ENCODE results near the gene MMP24.
"Not testable (repeated sequence)": the region's sequence is repeated elsewhere in the genome, so short reads cannot be mapped to it uniquely, and the experiment has no call there.

Gene MMP24

GRCh38 chr20:35190556-35190955 lies 35.9 kb upstream of the MMP24 start:
- ChIA-PET POLR2A (ENCODE audit: low non-redundant PET) (no interaction called here), CTCF (interaction anchor here (0.6 kb wide), 1 partner anchor 206 kb away, joined by 3 read pairs; no protein-coding TSS in a partner anchor)
- TF ChIP-seq, protein P1, sequence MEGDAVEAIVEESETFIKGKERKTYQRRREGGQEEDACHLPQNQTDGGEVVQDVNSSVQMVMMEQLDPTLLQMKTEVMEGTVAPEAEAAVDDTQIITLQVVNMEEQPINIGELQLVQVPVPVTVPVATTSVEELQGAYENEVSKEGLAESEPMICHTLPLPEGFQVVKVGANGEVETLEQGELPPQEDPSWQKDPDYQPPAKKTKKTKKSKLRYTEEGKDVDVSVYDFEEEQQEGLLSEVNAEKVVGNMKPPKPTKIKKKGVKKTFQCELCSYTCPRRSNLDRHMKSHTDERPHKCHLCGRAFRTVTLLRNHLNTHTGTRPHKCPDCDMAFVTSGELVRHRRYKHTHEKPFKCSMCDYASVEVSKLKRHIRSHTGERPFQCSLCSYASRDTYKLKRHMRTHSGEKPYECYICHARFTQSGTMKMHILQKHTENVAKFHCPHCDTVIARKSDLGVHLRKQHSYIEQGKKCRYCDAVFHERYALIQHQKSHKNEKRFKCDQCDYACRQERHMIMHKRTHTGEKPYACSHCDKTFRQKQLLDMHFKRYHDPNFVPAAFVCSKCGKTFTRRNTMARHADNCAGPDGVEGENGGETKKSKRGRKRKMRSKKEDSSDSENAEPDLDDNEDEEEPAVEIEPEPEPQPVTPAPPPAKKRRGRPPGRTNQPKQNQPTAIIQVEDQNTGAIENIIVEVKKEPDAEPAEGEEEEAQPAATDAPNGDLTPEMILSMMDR (conservative IDR thresholded peaks at IDR 0.05; ENCODE audit: low read depth) = no peak
- no peak overlapping the region for H3K27ac ChIP-seq
- DNase-seq (ENCODE audit: low spot score) = no peak

- TF ChIP-seq, protein P1 (conservative IDR thresholded peaks at IDR 0.05; ENCODE audit: low read depth) = no peak
- ChIA-PET POLR2A (ENCODE audit: low non-redundant PET) (no interaction called here), CTCF (interaction anchor here (0.6 to 2.0 kb wide), 2 partner anchors 46 to 205 kb away, joined by 3 to 4 read pairs; no protein-coding TSS in a partner anchor)
- DNase-seq (ENCODE audit: low spot score) = no peak
- H3K27ac ChIP-seq = no peak overlapping the region
These were observed 34.9 kb upstream of the MMP24 start for GRCh38 chr20:35191419-35192117.

DNA sequence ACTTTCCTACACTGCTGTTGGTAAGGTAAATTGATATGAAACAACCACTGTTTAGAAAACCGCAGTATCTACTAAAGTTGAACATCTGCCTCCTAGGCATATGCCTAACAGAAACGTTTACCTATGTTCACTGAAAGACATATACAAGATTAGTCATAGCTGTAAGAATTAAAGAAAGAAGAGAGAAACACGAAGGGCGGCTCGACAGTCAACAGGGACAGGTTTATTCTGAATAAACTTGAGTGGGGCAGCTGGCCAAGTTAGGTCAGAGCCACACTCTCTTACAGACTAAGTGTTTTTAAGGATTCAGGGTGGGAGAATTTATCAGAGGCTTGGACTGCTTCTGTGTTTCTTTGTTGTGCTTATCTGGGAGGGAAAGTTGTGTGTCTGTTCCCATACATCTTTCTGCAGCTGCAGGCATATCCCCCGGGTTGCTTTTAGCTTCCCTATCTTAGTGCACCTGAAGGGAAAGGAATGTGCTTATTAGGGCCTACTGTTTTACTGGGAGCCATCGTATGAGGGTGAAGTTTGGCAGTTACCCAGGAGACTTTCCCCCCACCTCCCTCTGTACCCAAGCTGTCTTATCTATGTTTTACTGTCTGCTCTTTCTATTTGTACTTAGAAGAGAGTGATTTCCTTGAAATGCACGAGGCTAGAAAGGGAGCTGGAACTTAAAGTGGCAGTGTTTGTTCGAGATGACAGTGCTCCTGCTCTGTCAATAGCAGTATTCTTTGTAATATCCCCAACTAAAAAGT lies 34.2 kb upstream of the MMP24 start:
- ChIA-PET CTCF (interaction anchor here (2.0 to 2.9 kb wide), 2 partner anchors 17 to 47 kb away, joined by 4 to 9 read pairs; no protein-coding TSS in a partner anchor), POLR2A (ENCODE audit: low non-redundant PET) (no interaction called here)
- no peak for DNase-seq (ENCODE audit: low spot score)
- TF ChIP-seq, protein P1 (conservative IDR thresholded peaks at IDR 0.05; ENCODE audit: low read depth) = no peak
- no peak overlapping the region for H3K27ac ChIP-seq

DNA sequence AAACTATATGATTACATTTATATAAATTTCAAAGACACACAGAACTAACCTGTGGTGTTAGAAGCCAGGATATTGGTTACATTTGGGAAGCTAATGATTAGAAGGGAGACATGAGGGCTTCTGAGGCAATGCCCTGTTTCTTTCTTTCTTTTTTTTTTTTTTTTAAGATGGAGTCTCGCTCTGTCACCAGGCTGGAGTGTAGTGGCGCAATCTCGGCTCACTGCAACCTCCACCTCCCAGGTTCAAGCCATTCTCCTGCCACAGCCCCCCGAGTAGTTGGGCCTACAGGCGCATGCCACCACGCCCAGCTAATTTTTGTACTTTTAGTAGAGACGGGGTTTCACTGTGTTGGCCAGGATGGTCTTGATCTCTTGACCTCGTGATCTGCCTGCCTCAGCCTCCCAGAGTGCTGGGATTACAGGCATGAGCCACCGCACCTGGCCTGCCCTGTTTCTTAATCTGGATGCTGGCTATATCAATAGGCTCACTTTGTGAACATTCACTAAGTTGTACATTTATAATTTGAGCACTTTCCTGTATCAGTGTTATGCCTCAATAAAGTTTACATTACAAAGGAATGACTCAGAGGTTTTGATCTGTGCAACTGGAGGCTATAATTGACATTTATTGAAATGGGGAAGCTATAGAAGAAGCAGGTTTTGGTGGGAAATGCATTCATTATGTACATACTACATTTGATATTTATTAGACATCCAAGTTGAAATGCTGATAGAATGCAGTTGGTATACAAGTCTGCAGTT lies 33.3 kb upstream of the MMP24 start:
- CTCF ChIA-PET = interaction anchor here (0.6 to 2.9 kb wide), 4 partner anchors 9 to 77 kb away, joined by 3 to 9 read pairs (median 4); no protein-coding TSS in a partner anchor
- not testable (repeated sequence) for H3K27ac ChIP-seq; DNase-seq (ENCODE audit: low spot score)
- POLR2A ChIA-PET (ENCODE audit: low non-redundant PET) = interaction anchor here (0.6 to 1.9 kb wide), 2 partner anchors 26 to 46 kb away, joined by 4 to 6 read pairs; partner anchors contain the start of gene EDEM2

GRCh38 chr20:35196313-35196712 lies 30.2 kb upstream of the MMP24 start:
- POLR2A ChIA-PET (ENCODE audit: low non-redundant PET) = no interaction called here
- CTCF ChIA-PET = no interaction called here
- DNase-seq (ENCODE audit: low spot score) = no peak
- TF ChIP-seq, protein P1 (conservative IDR thresholded peaks at IDR 0.05; ENCODE audit: low read depth) = no peak
- H3K27ac ChIP-seq = no peak overlapping the region

GRCh38 chr20:35199740-35200139 lies 26.8 kb upstream of the MMP24 start:
- no peak for DNase-seq (ENCODE audit: low spot score)
- ChIA-PET POLR2A (ENCODE audit: low non-redundant PET) (interaction anchor here (0.6 kb wide), 1 partner anchor 52 kb away, joined by 4 read pairs; the partner anchor contains the start of gene EDEM2), CTCF (interaction anchor here (1.5 kb wide), 1 partner anchor 55 kb away, joined by 5 read pairs; no protein-coding TSS in a partner anchor)
- H3K27ac ChIP-seq = no peak overlapping the region
- TF ChIP-seq, protein P1 (conservative IDR thresholded peaks at IDR 0.05; ENCODE audit: low read depth) = no peak

All from RWPE1 (cell line).